Activated gamma-delta T cell treated with anti-CD3 and anti-CD28 coated beads, Interleukin-2, amount 50 U/mL, for 16 hours (primary cell): ENCODE results near the gene SSPN.

Experiments used
- DNase-seq: peaks from one replicate; pipeline ENCODE4 v3.0.0-alpha.2; 2020; ENCODE audit warnings: low read depth

The SSPN gene

GRCh38 chr12:26187014-26187798 lies 8.2 kb upstream of the SSPN start:
- DNase-seq = no peak

- DNase-seq = no peak
Observed at GRCh38 chr12:26188127-26188526, 7.2 kb upstream of the SSPN start.

DNA sequence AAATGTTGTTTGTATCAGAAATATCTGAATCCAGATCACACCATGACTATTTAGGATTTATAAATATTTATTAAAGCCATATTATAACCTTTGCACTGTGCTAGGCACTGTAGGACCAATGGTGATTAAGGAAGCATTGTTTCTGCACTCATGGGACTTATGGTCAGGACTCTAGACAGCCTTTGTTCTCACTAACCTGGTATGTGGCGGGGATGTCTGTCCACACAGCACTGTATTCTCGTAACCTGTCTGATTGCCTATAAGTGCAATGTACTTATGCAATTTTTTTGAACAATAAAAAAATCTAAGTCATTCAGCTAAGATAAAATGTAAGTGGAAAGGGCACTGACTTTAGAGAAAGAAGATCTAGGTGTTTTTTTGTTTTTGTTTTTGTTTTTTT lies 6.7 kb upstream of the SSPN start:
- no peak for DNase-seq

DNA sequence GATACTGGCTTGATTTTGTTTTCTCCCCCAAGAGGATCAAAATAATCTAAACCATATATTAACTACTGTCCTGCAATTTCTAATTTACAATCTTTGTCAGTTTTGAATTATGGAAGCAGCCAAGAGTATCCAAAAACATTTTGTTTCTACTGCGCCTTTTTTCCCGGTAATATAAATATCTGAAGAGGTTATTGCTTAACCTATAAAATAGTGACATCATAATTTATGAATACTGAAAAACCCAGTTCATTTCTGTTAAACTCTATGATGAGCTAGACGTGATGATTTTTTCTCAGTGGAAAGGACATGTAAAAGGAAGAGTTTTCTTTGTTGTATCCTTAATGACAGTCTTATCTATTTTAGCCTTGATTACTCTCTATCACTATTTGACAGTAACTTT lies 3.2 kb upstream of the SSPN start:
- DNase-seq = no peak

- DNase-seq = no peak
Observed at GRCh38 chr12:26193539-26193938, 1.8 kb upstream of the SSPN start.

- no peak for DNase-seq
Observed at GRCh38 chr12:26195641-26196420, 458 bp downstream of the SSPN start.

DNA sequence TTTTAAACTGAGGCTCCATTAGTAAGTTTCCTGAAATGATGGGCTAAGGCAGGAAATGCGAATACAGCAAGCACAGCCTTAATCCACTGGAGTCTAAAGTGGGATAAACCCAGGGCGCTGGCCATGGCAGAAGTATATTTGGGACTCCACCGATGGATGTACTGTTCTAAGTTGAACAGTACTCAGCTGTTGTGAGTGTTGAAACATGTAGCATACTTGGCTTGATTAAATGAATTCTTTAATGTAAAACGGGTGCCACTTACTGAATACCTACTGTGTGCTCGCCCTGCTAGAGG lies 996 bp downstream of the SSPN start:
- no peak for DNase-seq

- no peak for DNase-seq
Observed at GRCh38 chr12:26197832-26198231, 2.5 kb downstream of the SSPN start.

DNA sequence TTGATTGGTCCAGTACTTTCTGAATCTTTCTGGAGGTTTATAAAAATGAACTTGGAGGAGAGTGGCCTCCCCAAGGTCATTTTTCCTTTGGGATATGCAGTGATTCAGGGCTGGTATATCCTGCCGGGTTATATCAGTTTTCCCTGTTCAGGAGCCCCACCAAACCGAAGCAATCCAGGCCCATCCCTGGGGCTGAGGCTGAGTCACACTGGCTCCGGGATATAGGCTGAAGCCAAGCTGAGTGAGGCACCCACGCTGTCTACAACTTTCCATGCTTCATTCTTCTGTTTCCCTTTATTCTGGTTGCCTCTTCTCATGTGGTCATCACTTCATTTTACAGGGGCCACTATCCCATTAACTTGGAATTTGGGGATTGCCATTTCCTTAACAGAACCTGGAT lies 3.4 kb downstream of the SSPN start:
- no peak for DNase-seq

DNA sequence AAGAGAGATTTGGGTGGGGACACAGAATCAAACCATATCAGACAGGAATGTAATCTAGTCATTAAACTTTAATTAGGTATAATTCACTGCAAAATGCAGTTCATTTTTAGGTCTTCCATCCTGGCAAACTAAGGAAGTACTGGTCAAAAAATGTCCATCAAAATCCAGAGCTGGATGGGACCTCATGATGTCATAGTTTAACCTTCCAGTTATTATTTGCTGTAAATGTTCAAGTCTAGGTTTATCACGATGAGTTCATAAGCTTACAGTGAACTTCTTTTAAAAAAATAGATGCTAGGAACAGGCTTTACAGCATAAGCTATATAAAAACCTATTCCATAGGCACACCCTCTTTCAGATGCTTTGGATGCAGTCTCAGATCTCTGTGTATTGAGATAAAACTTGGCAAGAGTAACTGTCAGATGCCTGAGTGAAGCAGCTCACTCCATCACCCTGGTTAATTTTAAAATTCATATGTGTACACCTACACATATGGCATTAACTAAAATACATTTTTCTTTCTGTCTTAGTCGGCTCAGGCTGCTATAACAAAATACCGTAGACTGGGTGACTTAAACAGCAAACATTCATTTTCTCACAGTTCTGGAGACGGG lies 7.9 kb downstream of the SSPN start:
- no peak for DNase-seq

DNA sequence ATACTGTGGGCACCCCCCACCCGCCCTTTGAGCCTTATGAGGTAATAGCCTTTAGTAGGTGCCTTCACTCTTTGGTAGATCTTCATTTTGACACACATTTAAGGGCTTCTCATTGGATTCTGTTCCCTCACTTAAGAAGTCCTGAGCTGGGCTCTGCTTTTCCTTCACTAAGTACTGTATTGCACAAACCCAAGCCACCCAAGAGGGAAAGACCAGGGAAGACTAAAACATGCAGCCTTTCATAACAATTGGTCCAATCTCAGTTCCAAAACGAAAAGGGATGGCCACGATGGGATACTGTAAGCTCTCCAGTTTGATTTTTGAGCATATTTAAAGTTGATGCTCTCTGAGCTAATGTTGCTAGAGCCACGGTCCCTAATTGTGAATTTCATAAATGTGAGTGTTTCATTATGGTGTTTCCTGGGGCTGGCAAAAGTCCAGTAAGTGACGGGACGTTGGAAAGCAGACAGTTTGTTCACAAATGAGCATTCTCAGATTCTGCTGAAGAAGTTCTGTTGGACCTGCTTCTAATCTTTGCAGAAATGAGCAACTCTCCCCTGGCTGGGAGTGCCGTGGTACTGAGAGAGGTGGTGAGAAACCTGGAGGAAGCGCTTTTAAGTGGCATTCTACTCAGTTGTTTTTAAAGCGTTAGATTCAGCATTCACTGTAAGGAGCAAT lies 9.4 kb downstream of the SSPN start:
- DNase-seq = no peak

GRCh38 chr12:26205298-26205697 lies 9.9 kb downstream of the SSPN start:
- no peak for DNase-seq

DNA sequence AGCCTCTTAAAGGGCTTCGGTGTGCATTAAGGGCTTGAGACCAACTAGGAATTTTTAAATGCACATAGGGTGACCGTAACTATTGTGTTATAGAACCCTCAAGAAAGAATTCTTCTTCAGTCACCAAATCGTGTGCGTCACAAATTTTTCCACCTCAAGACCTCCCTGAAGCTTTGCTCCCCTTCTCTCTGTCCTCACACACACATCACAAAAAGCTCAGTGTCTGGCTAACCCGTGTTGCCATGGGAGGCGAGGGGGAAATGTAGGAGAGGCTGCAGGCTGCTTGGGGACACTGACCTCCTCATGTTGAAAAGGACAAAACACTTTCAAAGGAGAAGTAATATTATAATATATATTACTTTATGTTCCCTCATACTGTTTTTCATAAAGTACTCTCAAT lies 10.6 kb downstream of the SSPN start:
- DNase-seq = no peak

DNA sequence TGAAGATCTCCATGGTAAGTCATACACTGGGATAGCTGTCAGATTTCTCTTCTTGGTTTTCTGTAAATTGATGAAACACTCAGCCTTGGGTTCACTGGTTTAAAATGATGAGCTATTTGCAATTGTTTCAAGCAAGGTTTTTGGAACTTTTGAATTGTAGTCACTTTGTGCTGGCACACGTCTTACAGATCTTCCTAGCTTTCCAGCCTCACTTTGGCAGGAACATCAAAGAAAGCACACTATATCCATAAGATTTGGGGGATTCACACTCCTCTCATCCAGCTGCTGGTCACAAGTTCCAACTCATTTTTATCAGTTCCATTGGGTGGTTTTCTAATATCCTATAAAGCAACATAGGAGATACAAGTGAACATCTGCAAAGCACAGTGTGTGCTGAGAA lies 16.0 kb downstream of the SSPN start:
- DNase-seq = no peak

- DNase-seq = no peak
Observed at GRCh38 chr12:26212396-26212795, 17.0 kb downstream of the SSPN start.

DNA sequence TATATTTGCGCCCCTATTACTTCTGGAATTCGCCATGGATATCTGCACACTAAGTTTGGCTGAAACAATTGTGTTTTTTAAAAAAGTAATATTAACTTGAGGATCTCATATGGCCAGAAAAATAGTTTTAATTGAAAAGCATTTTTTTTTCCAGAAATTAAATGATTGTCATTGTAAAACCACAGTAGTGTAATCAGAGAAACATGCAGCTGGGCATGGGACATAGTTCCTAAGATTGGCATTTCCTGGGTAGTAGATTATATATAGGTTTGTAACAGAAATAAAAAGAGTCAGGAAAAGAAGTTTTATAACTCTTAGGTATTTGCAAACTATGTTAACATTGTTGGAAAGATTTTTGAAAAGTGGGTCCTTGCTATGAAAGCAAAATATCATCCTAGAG lies 17.6 kb downstream of the SSPN start:
- no peak for DNase-seq

DNA sequence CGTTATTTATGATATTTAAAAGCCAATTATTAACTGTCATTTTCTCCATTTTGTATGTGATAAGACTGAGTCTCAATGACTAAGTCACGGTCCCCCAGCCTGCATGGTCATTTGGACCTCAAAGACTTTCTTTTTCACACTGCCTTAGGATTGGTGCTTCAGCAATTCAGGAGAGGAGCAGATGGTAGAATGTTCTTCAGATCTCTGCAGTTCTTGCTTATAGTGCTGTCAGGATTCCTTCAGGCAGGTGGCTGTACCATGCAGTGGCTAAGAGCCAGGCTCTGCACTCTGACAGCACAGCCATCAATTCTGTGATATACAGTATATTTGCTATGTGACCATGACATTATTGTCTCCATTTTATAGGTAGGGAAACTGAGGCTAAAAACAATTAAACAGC lies 18.7 kb downstream of the SSPN start:
- no peak for DNase-seq

GRCh38 chr12:26219736-26220135 lies 24.4 kb downstream of the SSPN start:
- DNase-seq = no peak

- DNase-seq = no peak
Observed at GRCh38 chr12:26224657-26225056, 29.3 kb downstream of the SSPN start.

DNA sequence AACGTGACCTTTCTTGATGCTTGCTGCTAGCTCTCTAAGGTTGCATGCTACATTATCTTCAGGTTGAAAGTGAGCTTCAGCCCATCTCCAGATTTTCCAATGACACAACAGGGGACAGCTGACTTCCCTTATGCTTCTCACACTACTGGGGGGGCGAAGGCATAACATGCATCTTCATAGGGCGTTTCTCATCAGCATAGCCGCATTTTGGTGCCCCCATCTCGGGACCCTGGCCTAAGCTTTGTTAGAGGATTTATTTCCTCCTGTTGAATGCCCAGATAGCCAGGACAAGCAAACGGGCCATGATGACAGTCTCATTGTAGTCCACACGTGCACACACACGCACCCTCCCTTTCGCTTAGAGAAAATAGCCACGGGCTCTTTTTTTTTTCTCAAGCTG lies 30.7 kb downstream of the SSPN start:
- no peak for DNase-seq

- DNase-seq = no peak
Observed at GRCh38 chr12:26226629-26227360, 31.4 kb downstream of the SSPN start.

DNA sequence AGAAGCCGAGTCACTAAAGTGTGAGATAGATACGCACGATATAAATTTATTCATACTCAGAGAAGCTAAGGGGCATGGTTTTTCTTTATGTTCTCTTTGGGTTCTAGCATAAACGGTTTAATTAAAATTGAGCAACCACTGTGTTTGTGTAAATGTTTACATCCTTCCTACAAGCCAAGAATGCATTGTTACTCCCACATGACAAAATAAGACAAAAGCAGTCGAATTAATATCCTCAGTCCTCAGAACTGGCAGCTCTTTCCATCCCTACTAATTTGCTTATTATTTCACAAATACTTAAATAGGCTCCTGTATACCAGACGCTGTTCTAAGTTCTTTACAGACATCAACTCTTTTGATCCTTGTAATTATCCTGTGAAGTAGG lies 32.0 kb downstream of the SSPN start:
- no peak for DNase-seq
